IMR-90 (cell line): Measurements from ENCODE around the gene SINHCAF. TPM values are rescaled to one million over a fixed set of nuclear protein-coding genes. Genes with fewer than 3 reads are reported as not detected.

Source experiments
- ATAC-seq: fragments of 200-7000 bp; cut with Tn5 transposase; 2 replicates; pipeline ENCODE4 v1.9.1; 2020; ENCODE audit warnings: low read depth, mild to moderate bottlenecking, moderate library complexity
- BruUV-seq: library from RNA; stranded (reverse); fragments of 400-500 nt; replicated peaks from 2 replicates; lab custom pipeline; 2021; lab: Mats Ljungman, UMichigan
- CTCF ChIA-PET: fragments of 300-600 bp; formaldehyde crosslinking; extraction: SDS; loops from one replicate; lab custom pipeline; 2021; ENCODE audit warnings: antibody characterized with exemption; lab: Yijun Ruan, JAX
- POLR2A ChIA-PET: fragments of 300-600 bp; sonication (Branson Sonifier 250); formaldehyde crosslinking; loops from one replicate; lab custom pipeline; 2022; ENCODE audit warnings: antibody characterized with exemption; ENCODE audit not compliant: unreplicated experiment; lab: Charles Lee
- DNase-seq: peaks from one replicate; pipeline ENCODE4 v3.0.0; 2013
- H2AFZ ChIP-seq: replicated peaks from 2 replicates; pipeline ENCODE3; 2013; ENCODE audit warnings: low read length, mild to moderate bottlenecking; ENCODE audit not compliant: poor library complexity
- H2AK5ac ChIP-seq: 2 replicates; pipeline ENCODE4 v1.6.1; 2013; ENCODE audit warnings: low read depth, low read length, inconsistent platforms
- H2AK9ac ChIP-seq: replicated peaks from 2 replicates; pipeline ENCODE3; 2013; ENCODE audit warnings: mild to moderate bottlenecking, low read depth, low read length, moderate library complexity; ENCODE audit not compliant: poor library complexity
- H2BK120ac ChIP-seq: 2 replicates; pipeline ENCODE4 v1.6.1; 2013; ENCODE audit warnings: low read depth, low read length, inconsistent platforms
- H2BK15ac ChIP-seq: 3 replicates; pipeline ENCODE4 v1.6.1; 2013; ENCODE audit warnings: low read depth, low read length, inconsistent platforms
- H2BK20ac ChIP-seq: 2 replicates; pipeline ENCODE4 v1.6.1; 2013; ENCODE audit warnings: low read depth, mild to moderate bottlenecking, inconsistent platforms, low read length, moderate library complexity
- H2BK5ac ChIP-seq: 2 replicates; pipeline ENCODE4 v1.6.1; 2013; ENCODE audit warnings: mild to moderate bottlenecking, low read depth, low read length, inconsistent platforms; ENCODE audit not compliant: poor library complexity, severe bottlenecking
- H3K14ac ChIP-seq: replicated peaks from 2 replicates; pipeline ENCODE4 v1.6.1; 2013; ENCODE audit warnings: low read depth, low read length, inconsistent platforms
- H3K18ac ChIP-seq: 2 replicates; pipeline ENCODE4 v1.6.1; 2013; ENCODE audit warnings: low read depth, low read length, control low read depth
- H3K23ac ChIP-seq: 2 replicates; pipeline ENCODE4 v1.6.1; 2013; ENCODE audit warnings: low read depth, low read length, inconsistent platforms
- H3K27ac ChIP-seq: 2 replicates; pipeline ENCODE4 v1.5.1; 2013; ENCODE audit warnings: mild to moderate bottlenecking, control low read depth, low read length; ENCODE audit not compliant: insufficient read depth
- H3K27me3 ChIP-seq: 2 replicates; pipeline ENCODE4 v1.6.1; 2013; ENCODE audit warnings: low read length; ENCODE audit not compliant: control insufficient read depth, insufficient read depth
- H3K36me3 ChIP-seq: 2 replicates; pipeline ENCODE4 v1.6.1; 2013; ENCODE audit warnings: low read length, mixed read lengths; ENCODE audit not compliant: control insufficient read depth, insufficient read depth
- H3K4ac ChIP-seq: 2 replicates; pipeline ENCODE4 v1.6.1; 2013; ENCODE audit warnings: low read depth, low read length, inconsistent platforms
- H3K4me1 ChIP-seq: 2 replicates; pipeline ENCODE4 v1.6.1; 2013; ENCODE audit warnings: low read length, mixed read lengths; ENCODE audit not compliant: control insufficient read depth, insufficient read depth
- H3K4me2 ChIP-seq: 2 replicates; pipeline ENCODE4 v1.6.1; 2013; ENCODE audit warnings: low read depth, mild to moderate bottlenecking, control low read depth, low read length, moderate library complexity
- H3K4me3 ChIP-seq: 2 replicates; pipeline ENCODE4 v1.5.1; 2013; ENCODE audit warnings: low read depth, mild to moderate bottlenecking, control low read depth, low read length, moderate library complexity; ENCODE audit not compliant: insufficient read depth
- H3K56ac ChIP-seq: 2 replicates; pipeline ENCODE4 v1.6.1; 2013; ENCODE audit warnings: low read length, inconsistent platforms; ENCODE audit not compliant: insufficient read depth; ENCODE audit errors: extremely low read depth
- H3K79me1 ChIP-seq, 2 experiments: 2 replicates each; pipeline ENCODE4 v1.6.1; 2013; ENCODE audit warnings: low read length in 2 of 2, inconsistent platforms in 1 of 2, low read depth in 1 of 2
- H3K9ac ChIP-seq: 2 replicates; pipeline ENCODE4 v1.6.1; 2013; ENCODE audit warnings: low read depth, low read length, control low read depth
- H3K9me1 ChIP-seq: 2 replicates; pipeline ENCODE4 v1.6.1; 2013; ENCODE audit warnings: low read length, inconsistent platforms; ENCODE audit not compliant: insufficient read depth
- H3K9me3 ChIP-seq: 2 replicates; pipeline ENCODE4 v1.6.1; 2013; ENCODE audit warnings: low read length; ENCODE audit not compliant: control insufficient read depth, insufficient read depth
- H4K20me1 ChIP-seq: 2 replicates; pipeline ENCODE4 v1.6.1; 2013; ENCODE audit warnings: low read length, inconsistent platforms; ENCODE audit not compliant: insufficient read depth
- H4K5ac ChIP-seq: 2 replicates; pipeline ENCODE4 v1.6.1; 2013; ENCODE audit warnings: mild to moderate bottlenecking, low read depth, low read length, control low read depth
- H4K8ac ChIP-seq, 2 experiments: 2 replicates each; pipeline ENCODE4 v1.6.1; 2013; ENCODE audit warnings: low read depth in 2 of 2, low read length in 2 of 2, control low read depth in 1 of 2, inconsistent platforms in 1 of 2
- H4K91ac ChIP-seq: 2 replicates; pipeline ENCODE4 v1.6.1; 2013; ENCODE audit warnings: low read depth, low read length, inconsistent platforms; ENCODE audit not compliant: insufficient read depth
- BHLHE40 ChIP-seq: fragments of 150-350 bp; IDR thresholded peaks from 2 replicates; pipeline ENCODE4 v1.6.1; 2016; ENCODE audit warnings: mild to moderate bottlenecking, low read depth, low read length
- CEBPB ChIP-seq: IDR thresholded peaks from 2 replicates; pipeline ENCODE4 v1.6.1; 2012; ENCODE audit warnings: low read depth, low read length, improper control_type of control experiment
- CHD1 ChIP-seq: IDR thresholded peaks from 2 replicates; pipeline ENCODE4 v1.6.1; 2012; ENCODE audit warnings: low read depth, low read length, improper control_type of control experiment
- CTCF ChIP-seq: conservative IDR thresholded peaks from 2 replicates; pipeline ENCODE4 v1.5.1; 2012; ENCODE audit warnings: mild to moderate bottlenecking, low read depth, low read length, improper control_type of control experiment
- ELK1 ChIP-seq: fragments of 150-350 bp; IDR thresholded peaks from 2 replicates; pipeline ENCODE4 v1.6.1; 2016; ENCODE audit warnings: low read depth, mild to moderate bottlenecking, low read length, moderate library complexity, borderline replicate concordance
- MAFK ChIP-seq: IDR thresholded peaks from 2 replicates; pipeline ENCODE4 v1.6.1; 2012; ENCODE audit warnings: low read depth, low read length, improper control_type of control experiment
- MAZ ChIP-seq: IDR thresholded peaks from 2 replicates; pipeline ENCODE4 v1.6.1; 2012; ENCODE audit warnings: low read depth, mild to moderate bottlenecking, low read length, improper control_type of control experiment, moderate library complexity, borderline replicate concordance
- MXI1 ChIP-seq: IDR thresholded peaks from 2 replicates; pipeline ENCODE4 v1.6.1; 2012; ENCODE audit warnings: low read depth, mild to moderate bottlenecking, low read length, moderate library complexity, borderline replicate concordance
- RCOR1 ChIP-seq: IDR thresholded peaks from 2 replicates; pipeline ENCODE4 v1.6.1; 2012; ENCODE audit warnings: mild to moderate bottlenecking, low read length, improper control_type of control experiment; ENCODE audit not compliant: insufficient replicate concordance
- RFX5 ChIP-seq: IDR thresholded peaks from 2 replicates; pipeline ENCODE4 v1.8.0; 2012; ENCODE audit warnings: low read depth, mild to moderate bottlenecking, low read length, moderate library complexity
- WGBS, 2 experiments: methylation state at CpG; one replicate each; pipeline versions ENCODE4 v1.1.5 to v1.1.7; 2013; ENCODE audit warnings: missing lambda C conversion rate in 2 of 2; ENCODE audit not compliant: insufficient read length in 1 of 2; ENCODE audit errors: extremely low coverage in 2 of 2; 5-methylcytosine and 5-hydroxymethylcytosine counted together
- dilution Hi-C: fragments of 300-500 bp; cut with HindIII; formaldehyde crosslinking; loops from one replicate; pipeline ENCODE4 v1.14.3; 2018; ENCODE audit warnings: low sequenced_read_pairs; ENCODE audit not compliant: unreplicated experiment
- in situ Hi-C: fragments of 300-500 bp; cut with MboI; formaldehyde crosslinking; loops from 3 replicates; pipeline ENCODE4 v1.14.3; 2019; ENCODE audit warnings: low sequenced_read_pairs, inconsistent platforms, mixed read lengths
- intact Hi-C: fragments of 100-400 bp; cut with micrococcal nuclease; formaldehyde crosslinking; loops from 2 replicates; pipeline ENCODE4 v1.10.0; 2022
- polyA plus RNA-seq, 3 experiments: library from polyadenylated mRNA; depleted of rRNA; stranded (reverse); fragments of >200 nt; gene quantifications; 2 replicates each; pipeline ENCODE4 v1.2.3, GENCODE V29; 2012; ENCODE audit warnings: low replicate concordance in 1 of 3
- total RNA-seq: library from RNA; depleted of rRNA; stranded (reverse); fragments of >200 nt; gene quantifications from 2 replicates; pipeline ENCODE4 v1.2.3, GENCODE V29; 2012

The SINHCAF gene
- total and polyA plus RNA-seq, 2 of the 4 experiments (the other 2 are of a cell fraction) = 21.6 to 30.8 TPM

GRCh38 chr12:31324845-31325523 lies 966 bp downstream of the SINHCAF start (continued):
- TF ChIP-seq RFX5 (no peak), MAZ (no peak)

GRCh38 chr12:31324116-31324844 lies 1.7 kb downstream of the SINHCAF start:
- H2BK15ac ChIP-seq = no peak overlapping the region
- peak overlapping the region; percentile 80 for H2AK9ac ChIP-seq
- peaks cover 14% of the 10 kb centered on the region; the same call in 1 of the 2 replicates for H4K20me1 ChIP-seq
- no peaks in the 10 kb centered on the region for H3K36me3 ChIP-seq
- DNase-seq = peak; percentile 73
- H3K56ac ChIP-seq = peak overlapping the region; percentile 79; the same call in 1 of the 2 replicates
- peak overlapping the region; percentile 65 for H3K14ac ChIP-seq
- ChIA-PET POLR2A (no interaction called here), CTCF (interaction anchor here (1.0 to 1.1 kb wide), 2 partner anchors 73 to 308 kb away, joined by 3 read pairs; no protein-coding TSS in a partner anchor)
- peak overlapping the region; percentile 76 for H2BK5ac ChIP-seq
- peak overlapping the region; percentile 98 for H3K23ac ChIP-seq
- H3K79me1 ChIP-seq = peaks cover 5 to 40% of the 10 kb centered on the region in 2 experiments; a peak in 3 of 4 replicates
- no peak overlapping the region for H2BK20ac ChIP-seq
- peak overlapping the region; percentile 35; the same call in 1 of the 2 replicates for H3K18ac ChIP-seq
- no peak overlapping the region; the same call in 1 of the 2 replicates for H2AK5ac ChIP-seq
- H3K4ac ChIP-seq = peak overlapping the region; percentile 78
- H3K4me3 ChIP-seq = peak overlapping the region; percentile 71
- H3K9me1 ChIP-seq = no peaks in the 10 kb centered on the region; the same call in 1 of the 2 replicates
- H4K5ac ChIP-seq = peak overlapping the region; percentile 52
- no TSS peak for BruUV-seq
- intact Hi-C loops = loop anchor here (5.0 kb wide), 1 partner anchor 313 kb away; no protein-coding TSS in a partner anchor
- peak overlapping the region; percentile 44; the same call in 1 of the 2 replicates for H2BK120ac ChIP-seq
- peak; percentile 45 for ATAC-seq
- whole genome bisulfite sequencing, 2 experiments = 0% methylated on average over 57 of the region's 81 CpGs; no CpG with 5 or more reads in 1 of the 2 experiments
- peak overlapping the region; percentile 79 for H3K27ac ChIP-seq
- H3K4me2 ChIP-seq = peak overlapping the region; percentile 92
- peak overlapping the region; percentile 73 for H4K91ac ChIP-seq
- dilution Hi-C loops = no loop called here
- no peaks in the 10 kb centered on the region for H3K9me3 ChIP-seq
- peak overlapping the region; percentile 53 to 80; a peak in 3 of 4 replicates for H4K8ac ChIP-seq
- in situ Hi-C loops = no loop called here
- H2AFZ ChIP-seq = peak overlapping the region; percentile 85
- no peaks in the 10 kb centered on the region for H3K27me3 ChIP-seq
- H3K4me1 ChIP-seq = no peaks in the 10 kb centered on the region; the same call in 1 of the 2 replicates
- peak overlapping the region; percentile 91 for H3K9ac ChIP-seq
- TF ChIP-seq BHLHE40 = peak; percentile 28
- no peak for TF ChIP-seq RCOR1
- no peak for TF ChIP-seq CEBPB
- TF ChIP-seq CHD1 = 0 out of 2 replicates have a peak, but pooled peaks have one; percentile 46
- TF ChIP-seq MXI1 = peak; percentile 76; the same call in 1 of the 2 replicates
- TF ChIP-seq ELK1 = no peak
- no peak for TF ChIP-seq MAFK
- TF ChIP-seq MAZ = no peak; the same call in 1 of the 2 replicates
- no peak; the same call in 1 of the 2 replicates for TF ChIP-seq CTCF
